ENCODE results near the gene PCBP3. TPM values are rescaled to one million over a fixed set of nuclear protein-coding genes. Genes with fewer than 3 reads are reported as not detected.

Gene PCBP3
- polyA plus RNA-seq, 1 donor (not counting 4 experiments of a cell fraction or from before 2014, with no cell fraction given), result 0.25 TPM

- Histone ChIP-seq H3K4me3 (ENCODE audit: control insufficient read depth in 2 of 3, extremely low read depth in 1 of 3, insufficient read depth in 2 of 3, low read depth in 1 of 3, low read length in 3 of 3) (no peak overlapping the region), H3K9ac (ENCODE audit: control insufficient read depth, extremely low read depth, insufficient read depth, low read length) (no peak overlapping the region), H3K4me2 (ENCODE audit: control insufficient read depth, extremely low read depth, insufficient read depth, low read depth, low read length) (no peak overlapping the region), H3K27ac (ENCODE audit: control insufficient read depth, insufficient read depth, low read length) (peak overlapping the region; percentile 14), H3K36me3 (ENCODE audit: control insufficient read depth in 2 of 2, extremely low read depth in 1 of 2, insufficient read depth in 2 of 2, low read length in 2 of 2) (no peaks in the 10 kb centered on the region), H3K9me3 (ENCODE audit: control insufficient read depth, low read depth, low read length) (no peaks in the 10 kb centered on the region), H4K20me1 (ENCODE audit: control insufficient read depth, extremely low read depth, insufficient read depth, low read length) (no peaks in the 10 kb centered on the region), H3K79me2 (ENCODE audit: control insufficient read depth, insufficient read depth, low read length) (no peaks in the 10 kb centered on the region), H3K9me1 (ENCODE audit: control insufficient read depth, extremely low read depth, insufficient read depth, low read length) (no peaks in the 10 kb centered on the region), H3K4me1 (ENCODE audit: control insufficient read depth, extremely low read depth, insufficient read depth, low read length) (peaks cover 8% of the 10 kb centered on the region), H3K27me3 (ENCODE audit: control insufficient read depth, extremely low read depth, insufficient read depth, low read length) (peaks cover 22% of the 10 kb centered on the region), H2AFZ (ENCODE audit: control insufficient read depth, low read length) (peak overlapping the region; percentile 42)
- no peak for FAIRE-seq
- DNase-seq (ENCODE audit: low read depth, low spot score), result no peak
- peak in 1 of 3 experiments; percentile 5 for TF ChIP-seq CTCF (optimal IDR thresholded peaks at IDR 0.05 in 1 of 3, IDR thresholded peaks at IDR 0.05 in 1 of 3, conservative IDR thresholded peaks at IDR 0.05 in 1 of 3; ENCODE audit: extremely low read depth in 1 of 3, insufficient read depth in 2 of 3, low read length in 3 of 3)
- no peak for TF ChIP-seq EZH2 (IDR thresholded peaks at IDR 0.05; ENCODE audit: low read length)
- dilution Hi-C loops (cut with MboI; ENCODE audit: extremely low pct_ligation_motif_present, low sequenced_read_pairs), result no loop called here
Measured at GRCh38 chr21:45640888-45641479, 2.5 kb upstream of the PCBP3 start.

- H2AFZ ChIP-seq (ENCODE audit: control insufficient read depth, low read length), result no peak overlapping the region
- DNase-seq (ENCODE audit: low read depth, low spot score) (no peak), FAIRE-seq (no peak)
- H3K27ac ChIP-seq (ENCODE audit: control insufficient read depth, insufficient read depth, low read length), result no peak overlapping the region
- H3K36me3 ChIP-seq (ENCODE audit: control insufficient read depth in 2 of 2, extremely low read depth in 1 of 2, insufficient read depth in 2 of 2, low read length in 2 of 2), result no peaks in the 10 kb centered on the region
- H3K79me2 ChIP-seq (ENCODE audit: control insufficient read depth, insufficient read depth, low read length), result no peaks in the 10 kb centered on the region
- peaks cover 22% of the 10 kb centered on the region for H3K27me3 ChIP-seq (ENCODE audit: control insufficient read depth, extremely low read depth, insufficient read depth, low read length)
- peaks cover 8% of the 10 kb centered on the region for H3K4me1 ChIP-seq (ENCODE audit: control insufficient read depth, extremely low read depth, insufficient read depth, low read length)
- no peak overlapping the region for H3K9ac ChIP-seq (ENCODE audit: control insufficient read depth, extremely low read depth, insufficient read depth, low read length)
- H3K9me3 ChIP-seq (ENCODE audit: control insufficient read depth, low read depth, low read length), result no peaks in the 10 kb centered on the region
- no peak for TF ChIP-seq EZH2 (IDR thresholded peaks at IDR 0.05; ENCODE audit: low read length)
- no peak overlapping the region for H3K4me3 ChIP-seq (ENCODE audit: control insufficient read depth in 2 of 3, extremely low read depth in 1 of 3, insufficient read depth in 2 of 3, low read depth in 1 of 3, low read length in 3 of 3)
- no peak overlapping the region for H3K4me2 ChIP-seq (ENCODE audit: control insufficient read depth, extremely low read depth, insufficient read depth, low read depth, low read length)
- no peaks in the 10 kb centered on the region for H3K9me1 ChIP-seq (ENCODE audit: control insufficient read depth, extremely low read depth, insufficient read depth, low read length)
- dilution Hi-C loops (cut with MboI; ENCODE audit: extremely low pct_ligation_motif_present, low sequenced_read_pairs), result no loop called here
- H4K20me1 ChIP-seq (ENCODE audit: control insufficient read depth, extremely low read depth, insufficient read depth, low read length), result no peaks in the 10 kb centered on the region
Measured at GRCh38 chr21:45641480-45642035, 2.0 kb upstream of the PCBP3 start.
